ENCODE results near the gene UMOD.

The UMOD gene

DNA sequence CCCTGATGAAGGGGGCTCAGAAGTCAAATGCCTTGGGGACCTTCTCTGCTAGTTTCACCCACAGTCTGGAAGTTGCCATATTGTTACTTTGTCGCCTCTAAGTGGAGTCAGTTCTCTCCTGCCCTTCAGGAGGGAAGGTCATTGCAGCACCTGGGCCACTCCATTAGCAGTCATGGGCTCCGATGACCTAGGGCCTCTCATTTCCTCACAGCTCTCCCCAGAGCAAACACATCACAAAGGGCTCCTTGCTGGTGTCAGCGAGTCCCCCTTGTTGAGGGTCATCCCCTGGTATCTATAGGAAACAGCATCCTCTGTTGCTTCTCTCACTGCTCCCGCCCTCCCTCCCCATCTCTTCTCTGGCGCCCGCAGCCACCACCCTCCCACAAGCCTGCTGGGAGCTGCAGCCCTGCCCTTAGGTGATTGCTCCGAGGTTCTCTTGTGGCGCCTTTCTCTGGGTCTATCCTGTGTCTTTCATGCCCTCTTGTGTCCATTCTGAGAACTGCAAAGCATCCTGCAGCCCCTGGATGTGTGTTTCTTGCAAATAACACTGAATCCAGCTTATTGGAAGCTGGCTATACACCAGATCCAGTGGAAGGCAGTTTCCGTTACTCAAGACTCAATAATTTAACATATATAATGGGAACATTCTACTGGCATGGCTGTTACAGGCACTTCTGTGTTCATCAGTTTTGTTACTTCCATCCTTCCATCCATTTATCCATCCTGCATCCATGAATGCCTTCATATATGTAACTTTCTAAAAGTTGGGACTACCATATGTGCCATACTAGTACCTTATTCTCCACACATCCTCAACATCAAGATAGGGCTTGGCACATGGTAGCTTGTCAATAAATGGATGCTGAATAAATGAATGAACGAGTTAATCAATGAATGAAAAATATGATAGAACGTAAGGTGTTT is 30.9 kb upstream of the UMOD start:
- Mint-ChIP-seq H3K27ac (no peak overlapping the region), H3K9me3 (no peaks in the 10 kb centered on the region), H3K36me3 (ENCODE audit: low read depth) (no peaks in the 10 kb centered on the region), H3K4me1 (ENCODE audit: low read depth) (no peaks in the 10 kb centered on the region), H3K4me3 (no peak overlapping the region), H3K27me3 (ENCODE audit: low read depth) (peaks cover 2% of the 10 kb centered on the region)
- DNase-seq (ENCODE audit: low spot score): peak; percentile 28

DNA sequence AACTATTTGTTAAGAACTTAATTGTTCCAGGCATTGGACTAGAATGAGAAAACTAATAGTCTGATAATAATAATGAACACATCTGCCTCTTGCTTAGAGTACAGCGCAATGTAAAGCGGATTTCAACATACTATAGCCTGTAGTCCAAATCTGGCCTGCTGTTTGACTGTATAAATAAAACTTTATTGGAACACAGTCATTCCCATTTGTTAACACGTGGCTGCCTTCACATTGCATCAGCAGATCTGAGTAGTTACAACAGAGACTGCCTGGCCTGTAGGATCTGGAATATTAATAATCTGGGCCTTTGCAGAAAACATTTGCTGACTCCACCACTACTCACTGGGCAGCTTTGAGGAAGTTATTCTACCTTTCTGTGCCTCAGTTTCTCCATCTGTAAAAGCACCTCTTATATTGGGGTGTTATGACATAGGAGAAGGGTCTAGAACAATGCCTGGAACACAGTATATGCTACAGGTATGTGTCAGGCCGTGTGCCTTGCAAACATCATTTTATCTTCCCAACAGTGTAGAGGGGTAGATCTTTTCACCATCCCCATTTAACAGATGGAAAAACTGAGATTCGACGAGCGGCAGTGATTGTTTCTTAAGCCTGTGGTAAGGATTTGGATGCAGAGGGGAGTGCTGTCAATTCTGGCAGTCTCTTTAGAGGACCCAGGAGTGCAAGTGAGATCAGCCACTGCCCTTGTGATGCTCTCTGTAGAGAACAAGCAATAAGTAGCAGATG is 29.9 kb upstream of the UMOD start:
- DNase-seq (ENCODE audit: low spot score): no peak
- H3K9me3 Mint-ChIP-seq: no peaks in the 10 kb centered on the region
- H3K27me3 Mint-ChIP-seq (ENCODE audit: low read depth): peaks cover 2% of the 10 kb centered on the region
- no peaks in the 10 kb centered on the region for H3K36me3 Mint-ChIP-seq (ENCODE audit: low read depth)
- no peak overlapping the region for H3K27ac Mint-ChIP-seq
- no peak overlapping the region for H3K4me3 Mint-ChIP-seq
- no peaks in the 10 kb centered on the region for H3K4me1 Mint-ChIP-seq (ENCODE audit: low read depth)

DNA sequence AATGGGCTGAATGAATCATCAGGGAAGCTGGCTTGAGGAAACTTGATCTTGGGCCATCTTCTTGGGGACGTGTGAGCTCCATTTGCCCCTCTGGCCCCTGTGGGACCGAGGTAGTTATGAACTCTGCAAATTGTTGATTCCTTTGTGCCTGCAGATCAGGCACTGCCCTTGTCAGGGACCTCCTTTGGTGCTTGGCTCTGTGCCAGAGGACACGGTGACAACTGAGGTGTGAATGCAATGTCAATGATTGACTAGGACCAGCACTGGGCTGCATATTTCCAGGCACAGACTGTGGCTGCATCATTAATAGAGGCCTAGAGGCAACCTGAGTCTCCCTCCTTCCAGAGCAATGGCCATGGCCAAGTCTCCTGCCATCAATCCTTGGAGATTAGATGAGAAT is 28.3 kb upstream of the UMOD start:
- Mint-ChIP-seq H3K27me3 (ENCODE audit: low read depth) (peaks cover 4% of the 10 kb centered on the region), H3K36me3 (ENCODE audit: low read depth) (no peaks in the 10 kb centered on the region)

DNA sequence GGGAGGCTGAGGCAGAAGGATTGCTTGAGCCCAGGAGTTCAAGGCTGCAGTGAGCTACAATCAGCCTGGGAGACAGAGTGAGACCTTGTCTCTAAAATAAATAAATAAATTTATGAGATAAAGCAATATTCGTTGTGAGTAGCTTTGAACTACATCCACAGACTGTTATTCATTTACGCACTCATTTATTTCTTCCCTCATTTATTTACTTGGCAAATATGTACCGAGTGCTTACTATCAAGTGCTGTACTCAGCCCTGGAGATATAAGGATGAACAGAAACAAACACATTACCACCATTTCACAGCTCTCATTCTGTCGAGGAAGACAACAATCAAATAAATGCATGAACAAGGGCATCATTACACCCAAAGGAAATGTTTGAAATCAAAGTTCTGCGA is 24.7 kb upstream of the UMOD start:
- Mint-ChIP-seq H3K36me3 (ENCODE audit: low read depth) (no peaks in the 10 kb centered on the region), H3K27ac (no peak overlapping the region), H3K9me3 (no peaks in the 10 kb centered on the region), H3K27me3 (ENCODE audit: low read depth) (peaks cover 4% of the 10 kb centered on the region), H3K4me3 (no peak overlapping the region), H3K4me1 (ENCODE audit: low read depth) (no peaks in the 10 kb centered on the region)
- DNase-seq (ENCODE audit: low spot score): no peak

More for the DNA sequence above, 28.3 kb upstream of the UMOD start:
- no peak for DNase-seq (ENCODE audit: low spot score)
- Mint-ChIP-seq H3K4me1 (ENCODE audit: low read depth) (no peaks in the 10 kb centered on the region), H3K9me3 (no peaks in the 10 kb centered on the region), H3K4me3 (no peak overlapping the region), H3K27ac (no peak overlapping the region)

DNA sequence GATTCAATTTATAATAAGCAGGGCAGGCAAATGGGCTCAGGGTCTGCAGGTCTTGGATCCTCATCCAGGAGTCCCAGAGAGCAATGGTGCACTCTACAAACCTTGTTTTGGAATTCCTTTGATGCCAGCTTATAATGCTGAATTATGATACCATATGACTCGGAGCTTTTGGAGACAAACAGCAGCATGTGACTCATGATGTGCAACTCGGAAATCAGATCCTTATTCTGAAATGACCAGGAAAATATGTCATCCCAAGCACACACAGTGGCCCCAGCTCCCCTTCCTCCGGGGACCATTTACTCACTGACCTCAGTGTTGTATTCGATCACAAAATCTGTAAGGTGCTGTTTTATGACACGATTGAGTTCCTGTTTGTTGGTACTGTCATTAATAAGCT is 20.2 kb upstream of the UMOD start:
- H3K4me1 Mint-ChIP-seq (ENCODE audit: low read depth): no peaks in the 10 kb centered on the region
- no peaks in the 10 kb centered on the region for H3K9me3 Mint-ChIP-seq
- H3K27ac Mint-ChIP-seq: no peak overlapping the region
- no peak overlapping the region for H3K4me3 Mint-ChIP-seq
- DNase-seq (ENCODE audit: low spot score): no peak
- H3K36me3 Mint-ChIP-seq (ENCODE audit: low read depth): no peaks in the 10 kb centered on the region
- peaks cover 3% of the 10 kb centered on the region for H3K27me3 Mint-ChIP-seq (ENCODE audit: low read depth)

DNA sequence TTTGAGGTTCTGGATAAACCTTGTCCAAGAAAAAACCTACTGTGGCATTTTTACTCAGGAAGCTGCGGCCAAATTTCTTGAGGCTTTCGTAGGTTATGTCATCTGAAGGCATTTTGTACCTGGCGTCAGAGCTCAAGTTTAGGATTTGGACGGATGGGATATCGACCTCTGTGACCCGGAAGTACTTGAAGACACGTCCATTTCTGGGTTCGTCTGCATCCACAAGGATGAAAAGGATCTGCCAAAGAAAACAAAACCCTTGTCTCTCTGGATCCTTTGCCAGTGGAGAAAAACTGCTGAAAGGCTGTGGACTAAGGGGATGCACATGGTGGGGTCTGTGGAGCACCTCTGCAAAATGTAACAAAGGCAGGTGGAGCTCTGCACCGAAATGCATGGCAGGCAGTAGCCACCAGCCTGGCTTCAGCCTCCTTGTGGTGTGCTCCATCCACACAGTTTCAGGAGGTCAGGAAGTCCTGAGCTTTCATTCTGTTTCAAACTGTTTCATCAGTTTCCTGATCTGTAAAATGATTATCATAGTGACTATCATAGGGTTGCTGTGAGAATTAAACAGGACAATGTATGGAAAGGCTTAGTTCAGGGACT is 17.0 kb upstream of the UMOD start:
- Mint-ChIP-seq H3K9me3 (no peaks in the 10 kb centered on the region), H3K4me1 (ENCODE audit: low read depth) (no peaks in the 10 kb centered on the region), H3K27ac (no peak overlapping the region), H3K27me3 (ENCODE audit: low read depth) (no peaks in the 10 kb centered on the region), H3K36me3 (ENCODE audit: low read depth) (no peaks in the 10 kb centered on the region), H3K4me3 (no peak overlapping the region)
- DNase-seq (ENCODE audit: low spot score): no peak

DNA sequence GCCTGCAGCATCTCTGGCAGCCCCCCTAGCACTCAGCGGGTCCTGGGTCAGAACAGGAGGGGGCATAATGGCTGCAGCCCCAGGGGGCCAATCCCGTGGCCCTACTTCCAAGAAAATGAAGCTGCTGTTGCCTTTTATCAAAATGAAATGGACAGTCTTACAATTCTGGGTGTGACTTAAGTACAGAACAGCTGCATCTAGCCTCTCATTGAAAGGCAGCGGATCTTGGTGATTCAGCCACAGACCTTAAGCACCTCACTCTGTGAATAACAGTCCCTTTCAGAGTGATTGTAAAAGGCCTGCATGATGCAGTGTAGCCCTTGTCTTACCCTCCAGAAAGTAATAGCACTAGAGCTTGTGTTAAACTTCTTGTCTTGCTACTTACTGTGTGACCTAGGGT is 11.5 kb upstream of the UMOD start:
- Mint-ChIP-seq H3K4me3 (no peak overlapping the region), H3K27ac (no peak overlapping the region), H3K36me3 (ENCODE audit: low read depth) (no peaks in the 10 kb centered on the region), H3K4me1 (ENCODE audit: low read depth) (no peaks in the 10 kb centered on the region), H3K9me3 (no peaks in the 10 kb centered on the region), H3K27me3 (ENCODE audit: low read depth) (no peaks in the 10 kb centered on the region)
- DNase-seq (ENCODE audit: low spot score): no peak

DNA sequence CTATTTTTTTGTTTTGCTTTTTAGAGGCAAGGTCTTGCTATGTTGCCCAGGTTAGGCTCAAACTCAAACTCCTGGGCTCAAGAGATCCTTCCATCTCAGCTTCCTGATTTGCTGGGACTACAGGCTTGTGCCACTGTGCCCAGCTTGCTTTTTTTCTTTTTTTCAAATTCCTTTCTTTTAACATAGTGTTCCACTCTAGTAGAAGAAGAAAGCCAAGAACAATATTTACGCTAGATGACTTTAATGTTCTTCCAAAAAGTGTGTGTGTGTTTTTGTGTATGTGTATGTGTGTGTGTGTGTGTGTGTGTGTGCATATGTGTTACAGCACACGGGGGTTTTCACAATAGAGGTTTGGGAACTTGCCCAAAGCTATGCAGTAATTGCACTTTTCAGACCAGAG is 10.7 kb upstream of the UMOD start:
- Mint-ChIP-seq H3K4me3 (no peak overlapping the region), H3K4me1 (ENCODE audit: low read depth) (no peaks in the 10 kb centered on the region), H3K27me3 (ENCODE audit: low read depth) (no peaks in the 10 kb centered on the region), H3K27ac (no peak overlapping the region), H3K9me3 (no peaks in the 10 kb centered on the region), H3K36me3 (ENCODE audit: low read depth) (no peaks in the 10 kb centered on the region)
- no peak for DNase-seq (ENCODE audit: low spot score)

DNA sequence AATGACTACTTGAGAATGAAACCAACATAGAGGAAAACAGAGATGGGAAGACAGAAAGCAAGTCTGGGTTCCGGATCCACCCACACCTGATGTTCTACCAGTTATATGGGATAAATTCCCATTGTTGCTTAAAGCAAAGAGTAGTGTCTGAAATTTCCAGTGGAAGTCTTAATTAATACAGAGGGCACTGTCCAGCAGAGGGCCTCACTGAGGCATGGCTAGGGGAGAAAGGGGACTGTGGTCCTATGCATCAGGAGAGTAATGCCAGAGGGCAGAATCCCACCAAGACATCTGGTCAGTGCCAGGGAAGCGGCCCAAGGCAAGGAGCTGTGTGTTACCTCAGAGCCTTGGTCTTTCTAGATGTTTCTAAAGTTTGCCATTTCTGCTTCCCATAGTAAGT is 7.5 kb upstream of the UMOD start:
- Mint-ChIP-seq H3K36me3 (ENCODE audit: low read depth) (no peaks in the 10 kb centered on the region), H3K9me3 (no peaks in the 10 kb centered on the region), H3K27ac (no peak overlapping the region), H3K4me1 (ENCODE audit: low read depth) (no peaks in the 10 kb centered on the region), H3K27me3 (ENCODE audit: low read depth) (no peaks in the 10 kb centered on the region), H3K4me3 (no peak overlapping the region)
- no peak for DNase-seq (ENCODE audit: low spot score)

DNA sequence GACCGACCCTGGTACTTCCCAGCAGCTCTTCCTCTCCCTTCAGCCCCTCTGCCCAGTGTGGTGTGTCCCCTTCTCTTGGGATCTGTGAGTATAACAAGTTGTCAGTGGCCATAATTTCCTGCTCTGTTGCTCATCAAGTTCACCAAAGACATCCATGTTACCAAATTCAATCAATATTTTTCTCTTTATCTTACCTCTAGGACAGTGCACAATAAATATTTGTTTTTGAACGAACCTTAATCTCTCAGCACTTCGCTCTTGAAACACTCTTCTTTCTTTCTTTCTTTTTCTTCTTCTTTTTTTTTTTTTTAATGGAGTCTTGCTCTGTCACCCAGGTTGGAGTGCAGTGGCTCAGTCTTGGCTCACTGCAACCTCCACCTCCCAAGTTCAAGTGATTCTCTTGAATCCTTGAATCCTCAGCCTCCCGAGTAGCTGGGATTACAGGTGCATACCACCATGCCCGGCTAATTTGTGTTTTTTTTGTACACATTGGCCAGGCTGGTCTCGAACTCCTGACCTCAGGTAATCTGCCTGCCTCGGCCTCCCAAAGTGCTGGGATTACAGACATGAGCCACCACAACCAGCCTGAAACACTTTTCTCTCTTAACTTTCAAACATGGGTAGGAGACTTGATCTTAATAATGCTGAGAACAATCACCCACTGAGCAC is 2.7 kb upstream of the UMOD start:
- Mint-ChIP-seq H3K4me3 (no peak overlapping the region), H3K36me3 (ENCODE audit: low read depth) (no peaks in the 10 kb centered on the region), H3K9me3 (no peaks in the 10 kb centered on the region), H3K27me3 (ENCODE audit: low read depth) (no peaks in the 10 kb centered on the region), H3K27ac (no peak overlapping the region), H3K4me1 (ENCODE audit: low read depth) (no peaks in the 10 kb centered on the region)
- DNase-seq (ENCODE audit: low spot score): no peak

DNA sequence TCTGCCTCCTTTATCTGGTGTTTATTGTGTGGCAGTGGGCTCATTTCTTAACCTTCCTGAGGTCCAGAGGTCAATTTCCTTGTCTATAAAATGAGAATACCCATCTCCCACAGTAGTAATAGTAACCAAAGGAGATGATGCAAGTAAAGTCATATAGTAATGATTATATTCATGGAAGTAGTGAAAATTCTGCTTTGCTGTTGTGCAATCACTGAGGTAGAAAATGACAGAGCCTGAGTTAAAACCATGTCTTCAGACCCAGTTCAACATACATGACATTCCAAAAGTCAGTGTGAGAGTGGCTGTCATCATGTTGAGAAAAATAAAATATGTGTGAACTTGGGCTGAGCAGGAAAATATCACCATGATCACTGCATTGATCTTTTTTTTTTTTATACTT is 864 bp upstream of the UMOD start:
- Mint-ChIP-seq H3K27ac (no peak overlapping the region), H3K36me3 (ENCODE audit: low read depth) (no peaks in the 10 kb centered on the region), H3K9me3 (no peaks in the 10 kb centered on the region)

DNA sequence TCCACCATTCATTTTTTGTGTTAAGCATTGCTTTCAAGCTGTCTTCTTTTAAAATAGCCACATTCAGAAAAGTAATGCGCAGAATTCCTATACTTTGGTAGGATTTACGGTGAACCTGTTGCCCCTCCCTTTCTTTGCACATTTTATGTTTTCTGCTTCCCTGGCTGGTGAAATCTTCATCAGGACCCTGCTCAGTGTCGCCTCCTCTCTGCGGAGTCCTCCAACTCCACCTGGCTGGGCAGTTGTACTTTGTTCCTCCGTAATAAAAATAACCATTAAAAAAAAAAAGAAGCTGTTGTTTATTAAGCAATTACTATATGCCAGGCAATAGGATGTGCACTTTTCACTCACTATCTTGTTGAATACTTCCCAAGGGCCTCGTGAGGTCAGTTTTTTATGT is 2.9 kb downstream of the UMOD start:
- Mint-ChIP-seq H3K4me1 (ENCODE audit: low read depth) (no peaks in the 10 kb centered on the region), H3K27me3 (ENCODE audit: low read depth) (no peaks in the 10 kb centered on the region), H3K27ac (no peak overlapping the region), H3K9me3 (no peaks in the 10 kb centered on the region), H3K36me3 (ENCODE audit: low read depth) (no peaks in the 10 kb centered on the region), H3K4me3 (no peak overlapping the region)
- DNase-seq (ENCODE audit: low spot score): no peak

More for the DNA sequence above, 864 bp upstream of the UMOD start:
- DNase-seq (ENCODE audit: low spot score): no peak
- no peak overlapping the region for H3K4me3 Mint-ChIP-seq
- H3K27me3 Mint-ChIP-seq (ENCODE audit: low read depth): no peaks in the 10 kb centered on the region
- no peaks in the 10 kb centered on the region for H3K4me1 Mint-ChIP-seq (ENCODE audit: low read depth)

DNA sequence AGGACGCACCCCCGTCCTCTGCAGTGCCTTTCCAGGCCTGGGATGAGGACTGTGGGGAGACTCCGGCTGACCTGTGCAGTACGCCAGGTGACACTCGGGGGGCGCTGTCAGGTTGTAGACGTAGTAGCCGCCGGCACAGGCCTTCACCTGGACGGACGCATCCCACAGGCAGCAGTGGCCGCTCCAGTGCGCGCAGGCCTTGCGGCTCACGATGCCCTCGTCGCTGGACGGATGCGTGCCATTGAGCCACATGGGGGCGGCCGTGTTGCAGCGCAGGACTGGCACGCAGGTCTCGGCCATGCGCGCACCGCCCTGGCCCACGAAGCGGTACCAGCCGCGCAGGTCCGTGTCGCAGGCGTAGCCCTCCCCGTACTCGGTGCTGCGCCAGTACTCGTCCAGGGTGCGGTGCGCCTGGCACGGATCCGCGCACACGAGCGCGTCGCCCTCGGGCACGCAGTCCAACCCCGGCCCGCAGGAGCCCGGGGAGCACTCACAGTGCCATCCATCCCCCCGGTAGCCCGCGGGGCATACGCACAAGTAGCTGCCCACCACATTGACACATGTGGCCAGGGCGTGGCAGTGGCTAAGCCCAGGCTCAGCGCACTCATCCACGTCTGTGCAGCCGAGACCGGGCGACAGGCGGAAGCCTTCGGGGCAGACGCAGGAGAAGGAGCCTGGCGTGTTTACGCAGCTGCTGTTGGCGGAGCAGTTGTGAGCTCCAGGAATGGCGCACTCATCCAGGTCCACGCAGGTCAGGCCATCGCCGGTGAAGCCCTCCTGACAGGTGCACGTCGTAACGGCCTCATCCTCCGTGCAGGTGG is 3.9 kb downstream of the UMOD start:
- Mint-ChIP-seq H3K4me3 (no peak overlapping the region), H3K27me3 (ENCODE audit: low read depth) (no peaks in the 10 kb centered on the region), H3K9me3 (no peaks in the 10 kb centered on the region), H3K36me3 (ENCODE audit: low read depth) (no peaks in the 10 kb centered on the region), H3K27ac (no peak overlapping the region), H3K4me1 (ENCODE audit: low read depth) (no peaks in the 10 kb centered on the region)
- DNase-seq (ENCODE audit: low spot score): no peak

All from T-helper 2 cell treated with Interferon-gamma antibody and Interleukin-4, amounts not matched to agents 5 μg/mL and 100 μg/mL, for 36 hours (primary cell).